Measurements from ENCODE around the gene PAX8. TPM values are rescaled to one million over a fixed set of nuclear protein-coding genes. Genes with fewer than 3 reads are reported as not detected.

PAX8 gene
- total and polyA plus RNA-seq, 3 experiments from 2014 or later = 0.97 to 2.3 (median 2.3) TPM

DNA sequence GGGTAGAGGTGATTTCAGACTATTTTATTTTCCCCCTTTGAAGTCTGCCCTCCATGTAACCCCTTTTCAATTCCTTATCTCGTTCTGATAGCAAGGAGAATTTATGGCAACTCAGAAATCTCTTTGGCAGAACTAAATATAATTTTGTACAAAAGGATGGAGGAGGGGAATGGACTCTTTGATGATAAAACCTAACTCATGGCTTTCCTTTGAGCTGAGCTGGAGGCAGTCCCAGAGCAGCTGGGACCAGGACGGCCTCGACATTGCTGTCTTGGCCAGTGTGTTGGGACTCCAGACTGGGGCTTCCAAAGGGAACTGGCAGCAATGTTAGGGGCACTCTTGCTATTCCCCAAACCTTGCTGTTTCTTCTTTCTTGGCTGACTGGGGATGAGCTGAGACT lies 47.7 kb downstream of the PAX8 start:
- Histone ChIP-seq H3K4me1 (ENCODE audit: insufficient read depth, low read length) (no peaks in the 10 kb centered on the region), H3K9me3 (ENCODE audit: low read length) (no peaks in the 10 kb centered on the region), H3K36me3 (ENCODE audit: insufficient read depth, low read length) (no peaks in the 10 kb centered on the region), H3K27me3 (ENCODE audit: insufficient read depth, low read length, poor library complexity, severe bottlenecking) (no peaks in the 10 kb centered on the region), H3K27ac (ENCODE audit: low read depth, low read length) (no peak overlapping the region), H3K4me3 (ENCODE audit: low read length) (no peak overlapping the region)
- POLR2A ChIA-PET = no interaction called here
- DNase-seq = no peak
- Mint-ChIP-seq H3K4me1 (peaks cover 5 to 23% (median 12%) of the 10 kb centered on the region in 3 donors), H3K4me3 (no peak overlapping the region), H3K27me3 (no peaks in the 10 kb centered on the region), H3K9me3 (no peaks in the 10 kb centered on the region), H3K36me3 (peaks cover 0 to 4% (median 0%) of the 10 kb centered on the region in 3 donors), H3K27ac (no peak overlapping the region)
- CTCF ChIA-PET = interaction anchor here (0.8 to 12.0 kb wide), 6 partner anchors 9 to 209 kb away, joined by 3 to 90 read pairs (median 4); no protein-coding TSS in a partner anchor

DNA sequence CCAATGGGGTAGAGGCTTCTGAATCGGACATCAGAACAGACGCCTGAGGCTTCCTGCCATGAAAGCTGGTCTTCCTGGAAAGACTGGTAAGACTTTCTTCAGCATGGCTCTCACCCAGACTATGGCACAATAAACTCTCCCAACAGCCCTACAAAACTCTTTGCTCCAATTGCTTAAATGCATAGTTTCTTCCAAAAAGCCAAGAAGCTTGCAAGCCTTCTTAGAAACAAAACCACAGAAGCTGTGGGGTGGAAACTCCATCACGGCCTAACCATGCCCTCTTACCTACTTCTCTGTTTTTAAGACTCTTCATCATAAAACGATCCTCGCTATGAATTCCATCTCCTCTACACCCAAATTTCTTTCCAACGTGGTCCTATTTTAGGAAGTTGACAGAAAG lies 48.2 kb downstream of the PAX8 start:
- ChIA-PET POLR2A (no interaction called here), CTCF (interaction anchor here (0.8 to 12.0 kb wide), 6 partner anchors 9 to 210 kb away, joined by 3 to 90 read pairs (median 4); no protein-coding TSS in a partner anchor)
- Histone ChIP-seq H3K4me3 (ENCODE audit: low read length) (no peak overlapping the region), H3K27me3 (ENCODE audit: insufficient read depth, low read length, poor library complexity, severe bottlenecking) (no peaks in the 10 kb centered on the region), H3K4me1 (ENCODE audit: insufficient read depth, low read length) (no peaks in the 10 kb centered on the region), H3K36me3 (ENCODE audit: insufficient read depth, low read length) (no peaks in the 10 kb centered on the region), H3K9me3 (ENCODE audit: low read length) (no peaks in the 10 kb centered on the region), H3K27ac (ENCODE audit: low read depth, low read length) (no peak overlapping the region)
- peaks cover 5 to 22% (median 12%) of the 10 kb centered on the region in 3 donors for H3K4me1 Mint-ChIP-seq
- H3K27me3 Mint-ChIP-seq = no peaks in the 10 kb centered on the region
- no peak for DNase-seq
- H3K27ac Mint-ChIP-seq = peak overlapping the region in 1 of 8 donors; percentile 36
- no peak overlapping the region for H3K4me3 Mint-ChIP-seq
- H3K36me3 Mint-ChIP-seq = peaks cover 0 to 3% (median 0%) of the 10 kb centered on the region in 3 donors
- H3K9me3 Mint-ChIP-seq = no peaks in the 10 kb centered on the region

DNA sequence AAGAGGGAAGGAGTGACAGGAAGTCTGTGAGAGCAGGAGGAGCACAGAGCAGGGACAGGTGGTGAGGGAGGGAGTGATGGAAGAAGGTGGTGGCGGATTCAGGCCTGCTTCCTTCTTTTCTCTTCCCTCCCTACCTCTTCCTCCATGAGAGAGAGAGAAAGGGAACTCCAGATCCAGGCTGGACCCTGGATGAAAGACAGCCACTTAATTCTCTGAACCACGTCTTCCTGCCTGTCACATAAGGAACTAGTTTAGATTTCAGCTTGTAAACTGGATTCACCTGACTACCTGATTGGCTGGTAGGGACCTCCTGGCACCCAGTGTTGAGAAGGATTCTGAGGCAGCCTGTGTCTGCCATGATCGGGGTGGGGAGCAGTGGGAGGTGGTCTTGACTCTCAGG lies 48.9 kb downstream of the PAX8 start:
- peak overlapping the region in 1 of 8 donors; percentile 50 for H3K27ac Mint-ChIP-seq

DNA sequence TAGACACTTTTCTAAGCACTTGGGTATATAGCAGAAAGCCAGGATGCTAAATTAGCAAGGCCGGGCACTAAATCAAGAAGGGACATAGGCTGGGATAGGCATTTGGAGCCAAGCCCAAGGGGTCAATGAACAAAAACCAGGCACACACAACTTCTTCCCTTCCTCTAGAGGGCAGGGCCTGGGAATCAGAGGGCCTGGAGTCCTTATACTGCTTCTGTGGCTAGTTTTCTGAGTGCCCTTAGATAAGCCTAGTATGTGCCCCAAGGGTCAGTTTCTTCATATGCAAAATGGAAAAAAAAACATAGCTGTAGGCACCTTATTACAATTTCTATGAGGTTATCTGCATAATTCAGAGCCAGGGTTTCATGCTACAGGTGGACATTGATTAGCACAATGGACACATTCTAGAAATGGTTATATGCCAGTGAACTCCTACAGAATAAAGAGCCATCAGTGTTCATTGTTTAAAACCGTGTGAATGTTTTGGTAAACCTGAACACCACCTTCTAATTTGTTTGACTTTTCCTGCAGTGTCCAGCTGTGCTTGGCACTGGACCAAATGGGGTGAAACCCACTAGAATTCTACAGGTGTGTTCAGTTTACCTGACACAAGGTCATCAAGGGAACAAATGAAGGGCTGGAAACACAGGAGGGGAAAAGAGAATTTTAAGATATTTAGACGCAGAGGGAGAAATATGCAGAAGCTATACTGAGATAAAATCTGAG lies 49.6 kb downstream of the PAX8 start:
- no peak overlapping the region for H3K4me3 ChIP-seq (ENCODE audit: low read length)
- H3K36me3 ChIP-seq (ENCODE audit: insufficient read depth, low read length) = no peaks in the 10 kb centered on the region
- Mint-ChIP-seq H3K27me3 (no peaks in the 10 kb centered on the region), H3K36me3 (no peaks in the 10 kb centered on the region), H3K4me3 (no peak overlapping the region), H3K27ac (peak overlapping the region in 1 of 8 donors; percentile 50), H3K4me1 (peaks cover 3 to 13% (median 12%) of the 10 kb centered on the region in 3 donors), H3K9me3 (no peaks in the 10 kb centered on the region)
- no peaks in the 10 kb centered on the region for H3K9me3 ChIP-seq (ENCODE audit: low read length)
- CTCF ChIA-PET = interaction anchor here (1.4 to 2.4 kb wide), 2 partner anchors 8 to 25 kb away, joined by 3 to 9 read pairs; no protein-coding TSS in a partner anchor
- POLR2A ChIA-PET = no interaction called here
- DNase-seq = no peak
- H3K4me1 ChIP-seq (ENCODE audit: insufficient read depth, low read length) = no peaks in the 10 kb centered on the region
- H3K27ac ChIP-seq (ENCODE audit: low read depth, low read length) = no peak overlapping the region
- no peaks in the 10 kb centered on the region for H3K27me3 ChIP-seq (ENCODE audit: insufficient read depth, low read length, poor library complexity, severe bottlenecking)

More for the DNA sequence above, 48.9 kb downstream of the PAX8 start:
- no peaks in the 10 kb centered on the region for H3K4me1 ChIP-seq (ENCODE audit: insufficient read depth, low read length)
- no peak for DNase-seq
- Mint-ChIP-seq H3K9me3 (no peaks in the 10 kb centered on the region), H3K4me1 (peaks cover 3 to 14% (median 12%) of the 10 kb centered on the region in 3 donors), H3K36me3 (no peaks in the 10 kb centered on the region), H3K27me3 (no peaks in the 10 kb centered on the region), H3K4me3 (no peak overlapping the region)
- H3K27me3 ChIP-seq (ENCODE audit: insufficient read depth, low read length, poor library complexity, severe bottlenecking) = no peaks in the 10 kb centered on the region
- no peaks in the 10 kb centered on the region for H3K9me3 ChIP-seq (ENCODE audit: low read length)
- POLR2A ChIA-PET = no interaction called here
- CTCF ChIA-PET = interaction anchor here (1.3 to 12.0 kb wide), 4 partner anchors 8 to 26 kb away, joined by 3 to 90 read pairs (median 6); no protein-coding TSS in a partner anchor
- no peak overlapping the region for H3K4me3 ChIP-seq (ENCODE audit: low read length)
- no peaks in the 10 kb centered on the region for H3K36me3 ChIP-seq (ENCODE audit: insufficient read depth, low read length)
- H3K27ac ChIP-seq (ENCODE audit: low read depth, low read length) = no peak overlapping the region

DNA sequence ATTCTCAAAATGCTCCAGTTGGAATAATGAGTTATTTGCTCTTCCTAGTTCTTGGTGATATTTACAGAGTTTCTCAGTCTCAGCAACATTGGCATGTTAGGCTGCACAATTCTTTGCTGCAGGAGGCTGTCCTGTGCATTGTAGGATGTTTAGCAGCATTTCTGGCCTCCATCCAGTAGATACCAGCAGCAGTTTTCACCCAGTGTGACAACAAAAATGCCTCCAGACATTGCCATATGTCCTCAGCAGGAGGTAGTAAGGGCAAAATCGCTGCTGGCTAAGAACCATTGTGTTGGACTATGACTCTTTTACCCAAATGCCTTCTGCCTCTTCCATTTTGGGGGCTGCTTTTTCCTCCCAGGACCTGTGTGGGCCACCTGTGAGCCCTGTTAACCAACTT lies 50.4 kb downstream of the PAX8 start:
- H3K4me1 Mint-ChIP-seq = peaks cover 3 to 13% (median 12%) of the 10 kb centered on the region in 3 donors
- no peaks in the 10 kb centered on the region for H3K9me3 Mint-ChIP-seq
- H3K27ac Mint-ChIP-seq = peak overlapping the region in 1 of 8 donors; percentile 91
- Histone ChIP-seq H3K9me3 (ENCODE audit: low read length) (no peaks in the 10 kb centered on the region), H3K27ac (ENCODE audit: low read depth, low read length) (no peak overlapping the region), H3K27me3 (ENCODE audit: insufficient read depth, low read length, poor library complexity, severe bottlenecking) (no peaks in the 10 kb centered on the region), H3K4me3 (ENCODE audit: low read length) (no peak overlapping the region), H3K4me1 (ENCODE audit: insufficient read depth, low read length) (no peaks in the 10 kb centered on the region), H3K36me3 (ENCODE audit: insufficient read depth, low read length) (no peaks in the 10 kb centered on the region)
- DNase-seq = no peak
- POLR2A ChIA-PET = no interaction called here
- no peak overlapping the region for H3K4me3 Mint-ChIP-seq
- H3K36me3 Mint-ChIP-seq = no peaks in the 10 kb centered on the region
- H3K27me3 Mint-ChIP-seq = no peaks in the 10 kb centered on the region
- CTCF ChIA-PET = no interaction called here

DNA sequence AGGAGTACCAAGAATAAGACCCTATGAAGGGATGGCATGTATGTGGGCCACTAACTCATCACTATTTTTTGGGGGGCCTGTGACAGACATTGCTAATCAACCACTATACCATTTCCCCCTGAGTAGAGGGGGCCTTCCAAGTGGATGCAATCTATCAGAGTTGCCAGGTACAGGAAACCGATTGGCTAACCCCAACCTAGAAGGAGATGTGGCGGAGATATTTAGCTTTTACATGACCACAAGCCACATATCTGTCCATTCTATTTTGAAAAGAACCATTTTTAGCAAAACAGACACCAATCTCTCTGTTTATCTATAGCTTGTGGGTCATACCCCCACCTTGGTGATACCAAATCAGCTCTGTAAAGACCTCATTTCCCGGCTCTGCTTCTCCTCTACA lies 51.0 kb downstream of the PAX8 start:
- Mint-ChIP-seq H3K27ac (peak overlapping the region in 1 of 8 donors; percentile 91), H3K4me1 (peaks cover 3 to 13% (median 12%) of the 10 kb centered on the region in 3 donors), H3K9me3 (no peaks in the 10 kb centered on the region), H3K27me3 (no peaks in the 10 kb centered on the region), H3K36me3 (no peaks in the 10 kb centered on the region), H3K4me3 (no peak overlapping the region)
- ChIA-PET POLR2A (no interaction called here), CTCF (interaction anchor here (1.1 to 1.2 kb wide), 2 partner anchors 24 to 89 kb away, joined by 3 read pairs; no protein-coding TSS in a partner anchor)
- H3K4me3 ChIP-seq (ENCODE audit: low read length) = no peak overlapping the region
- H3K9me3 ChIP-seq (ENCODE audit: low read length) = no peaks in the 10 kb centered on the region
- H3K36me3 ChIP-seq (ENCODE audit: insufficient read depth, low read length) = no peaks in the 10 kb centered on the region
- no peak for DNase-seq
- H3K27ac ChIP-seq (ENCODE audit: low read depth, low read length) = no peak overlapping the region
- no peaks in the 10 kb centered on the region for H3K4me1 ChIP-seq (ENCODE audit: insufficient read depth, low read length)
- H3K27me3 ChIP-seq (ENCODE audit: insufficient read depth, low read length, poor library complexity, severe bottlenecking) = no peaks in the 10 kb centered on the region

DNA sequence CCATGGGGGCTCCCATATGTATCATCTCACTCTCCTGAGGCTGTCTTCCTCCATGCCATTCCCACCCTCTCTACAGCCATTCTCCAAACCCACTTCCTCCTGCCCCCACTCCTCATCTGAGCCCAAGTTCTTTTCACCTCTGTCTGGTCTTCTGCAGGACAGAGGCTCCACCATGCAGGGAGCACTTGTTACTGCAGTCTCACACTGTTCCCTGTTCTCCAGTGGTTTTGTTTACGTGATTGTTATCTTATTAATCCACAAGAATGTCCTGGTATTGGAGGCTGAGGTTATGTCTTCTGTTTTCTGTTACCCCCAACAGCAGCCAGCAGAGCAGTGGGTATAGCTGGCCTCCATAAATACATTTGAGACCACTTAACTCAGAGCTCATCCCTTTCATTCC lies 51.4 kb downstream of the PAX8 start:
- DNase-seq = no peak
- Histone ChIP-seq H3K9me3 (ENCODE audit: low read length) (no peaks in the 10 kb centered on the region), H3K36me3 (ENCODE audit: insufficient read depth, low read length) (no peaks in the 10 kb centered on the region), H3K27ac (ENCODE audit: low read depth, low read length) (no peak overlapping the region), H3K4me3 (ENCODE audit: low read length) (no peak overlapping the region), H3K4me1 (ENCODE audit: insufficient read depth, low read length) (no peaks in the 10 kb centered on the region), H3K27me3 (ENCODE audit: insufficient read depth, low read length, poor library complexity, severe bottlenecking) (no peaks in the 10 kb centered on the region)
- CTCF ChIA-PET = interaction anchor here (1.1 to 1.2 kb wide), 3 partner anchors 23 to 89 kb away, joined by 3 to 4 read pairs (median 3); no protein-coding TSS in a partner anchor
- Mint-ChIP-seq H3K27ac (peak overlapping the region in 1 of 8 donors; percentile 26), H3K9me3 (no peaks in the 10 kb centered on the region), H3K4me1 (peaks cover 3 to 13% (median 12%) of the 10 kb centered on the region in 3 donors), H3K36me3 (no peaks in the 10 kb centered on the region), H3K27me3 (no peaks in the 10 kb centered on the region), H3K4me3 (no peak overlapping the region)
- POLR2A ChIA-PET = no interaction called here

DNA sequence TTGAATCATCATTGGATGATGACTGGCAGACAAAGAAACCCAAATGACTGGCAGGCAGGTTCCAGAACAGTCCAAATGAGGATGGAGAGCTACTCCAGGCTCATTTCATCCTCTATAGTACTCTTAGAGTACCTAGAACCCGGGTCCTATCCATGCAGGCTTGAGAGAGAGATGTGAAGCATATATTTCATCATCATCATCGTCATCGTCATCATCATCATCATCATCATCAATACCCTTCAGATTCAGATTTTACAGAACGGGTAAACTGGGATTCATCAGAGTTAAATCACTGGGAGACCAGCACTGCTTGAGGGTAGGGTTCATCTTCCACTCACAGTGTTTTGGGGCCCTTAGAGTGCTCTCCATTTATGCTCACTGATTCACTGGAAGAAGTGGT lies 52.3 kb downstream of the PAX8 start:
- no peak for DNase-seq
- Mint-ChIP-seq H3K36me3 (no peaks in the 10 kb centered on the region), H3K4me3 (no peak overlapping the region), H3K4me1 (peaks cover 3 to 13% (median 12%) of the 10 kb centered on the region in 3 donors), H3K27me3 (no peaks in the 10 kb centered on the region), H3K27ac (no peak overlapping the region), H3K9me3 (no peaks in the 10 kb centered on the region)
- Histone ChIP-seq H3K4me3 (ENCODE audit: low read length) (no peak overlapping the region), H3K9me3 (ENCODE audit: low read length) (no peaks in the 10 kb centered on the region), H3K27ac (ENCODE audit: low read depth, low read length) (no peak overlapping the region), H3K27me3 (ENCODE audit: insufficient read depth, low read length, poor library complexity, severe bottlenecking) (no peaks in the 10 kb centered on the region), H3K4me1 (ENCODE audit: insufficient read depth, low read length) (no peaks in the 10 kb centered on the region), H3K36me3 (ENCODE audit: insufficient read depth, low read length) (no peaks in the 10 kb centered on the region)
- ChIA-PET POLR2A (no interaction called here), CTCF (interaction anchor here (1.2 kb wide), 1 partner anchor 27 kb away, joined by 4 read pairs; no protein-coding TSS in a partner anchor)
